ENCODE data around the gene TRPV4. TPM values are rescaled to one million over a fixed set of nuclear protein-coding genes. Genes with fewer than 3 reads are reported as not detected.
"Not testable (repeated sequence)": the region's sequence is repeated elsewhere in the genome, so short reads cannot be mapped to it uniquely, and the experiment has no call there.

Gene TRPV4
- total RNA-seq, 1 donor from 2014 or later = 3.5 TPM

GRCh38 chr12:109855377-109855776, 22.2 kb upstream of the TRPV4 start:
- no peak for DNase-seq (ENCODE audit: low read depth, low spot score)
- H3K27me3 Mint-ChIP-seq (ENCODE audit: low read depth) = no peaks in the 10 kb centered on the region
- peaks cover 4% of the 10 kb centered on the region for H3K4me1 Mint-ChIP-seq

DNA sequence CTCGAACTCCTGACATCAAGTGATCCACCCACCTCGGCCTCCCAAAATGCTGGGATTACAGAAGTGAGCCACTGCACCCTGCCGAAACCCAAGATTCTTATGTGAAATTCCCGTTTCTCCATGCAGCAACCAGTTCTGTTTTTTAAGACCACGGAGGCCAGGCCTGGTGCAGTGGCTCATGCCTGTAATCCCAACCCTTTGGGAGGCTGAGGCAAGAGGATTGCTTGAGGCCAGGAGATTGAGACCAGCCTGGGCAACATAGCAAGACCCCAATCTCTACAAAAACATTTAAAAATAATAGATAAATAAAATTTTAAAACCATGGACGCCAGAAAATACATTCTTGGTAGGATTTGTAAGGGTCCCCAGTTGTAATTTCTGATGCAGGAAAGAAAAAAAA, 17.3 kb upstream of the TRPV4 start:
- H3K27ac Mint-ChIP-seq (ENCODE audit: unreplicated experiment); DNase-seq (ENCODE audit: low read depth, low spot score); H3K36me3 Mint-ChIP-seq (ENCODE audit: low read depth); H3K9me3 Mint-ChIP-seq; H3K4me3 Mint-ChIP-seq; H3K4me1 Mint-ChIP-seq; H3K27me3 Mint-ChIP-seq (ENCODE audit: low read depth): not testable (repeated sequence)

More at GRCh38 chr12:109855377-109855776, 22.2 kb upstream of the TRPV4 start:
- Mint-ChIP-seq H3K4me3 (no peak overlapping the region), H3K27ac (ENCODE audit: unreplicated experiment) (peak overlapping the region; percentile 50), H3K36me3 (ENCODE audit: low read depth) (no peaks in the 10 kb centered on the region), H3K9me3 (no peaks in the 10 kb centered on the region)
- TF ChIP-seq CTCF (conservative IDR thresholded peaks at IDR 0.05) = no peak

DNA sequence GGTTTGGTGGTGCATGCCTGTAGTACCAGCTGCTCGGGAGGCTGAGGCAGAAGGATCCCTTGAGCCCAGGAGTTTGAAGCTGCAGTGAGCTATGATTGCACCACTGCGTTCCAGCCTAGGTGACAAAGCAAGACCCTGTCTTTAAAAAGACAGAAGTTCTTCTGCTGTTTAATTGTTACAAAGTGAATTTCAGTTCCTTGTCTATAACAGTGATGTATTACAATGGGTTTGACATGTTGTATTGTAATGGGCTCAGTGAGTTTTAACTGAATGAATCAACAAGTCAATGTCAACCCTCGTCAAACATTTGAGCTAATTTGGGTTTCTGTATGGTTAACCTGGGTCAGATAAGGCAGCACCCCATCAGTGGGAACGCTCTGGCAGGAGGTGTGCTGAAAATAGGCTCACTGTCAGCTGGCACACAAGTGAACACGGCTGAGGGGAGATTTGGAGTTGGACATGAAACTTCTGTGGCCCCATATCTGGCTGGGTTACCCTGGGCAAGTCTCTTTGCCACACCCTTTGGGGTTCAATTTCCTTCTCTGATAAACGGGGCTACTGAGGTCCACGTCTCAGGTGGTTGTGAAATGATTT, 14.0 kb upstream of the TRPV4 start:
- no peak for DNase-seq (ENCODE audit: low read depth, low spot score)
- Mint-ChIP-seq H3K27me3 (ENCODE audit: low read depth) (no peaks in the 10 kb centered on the region), H3K36me3 (ENCODE audit: low read depth) (peaks cover 2% of the 10 kb centered on the region), H3K9me3 (no peaks in the 10 kb centered on the region), H3K27ac (ENCODE audit: unreplicated experiment) (no peak overlapping the region), H3K4me1 (peaks cover 5% of the 10 kb centered on the region), H3K4me3 (no peak overlapping the region)
- TF ChIP-seq CTCF (conservative IDR thresholded peaks at IDR 0.05) = no peak

DNA sequence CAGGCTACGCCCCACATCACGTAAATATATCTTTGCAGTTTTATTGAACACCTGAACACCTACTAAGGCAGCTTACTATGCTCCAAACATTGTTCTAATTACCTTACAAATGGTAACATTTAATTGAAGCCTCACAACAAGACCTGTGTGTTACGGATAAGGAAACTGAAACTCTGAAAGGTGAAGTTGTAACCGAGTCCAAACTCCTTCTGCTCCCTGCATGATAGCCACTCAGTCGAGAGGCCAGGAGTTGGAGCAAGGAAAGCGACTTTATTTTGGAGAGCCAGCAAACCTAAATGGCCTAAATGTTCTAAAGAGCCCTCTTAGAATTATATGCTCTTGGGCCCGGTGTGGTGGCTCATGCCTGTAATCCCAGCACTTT, 12.6 kb upstream of the TRPV4 start:
- Mint-ChIP-seq H3K4me3 (no peak overlapping the region), H3K4me1 (peaks cover 5% of the 10 kb centered on the region), H3K36me3 (ENCODE audit: low read depth) (peaks cover 2% of the 10 kb centered on the region), H3K9me3 (no peaks in the 10 kb centered on the region), H3K27ac (ENCODE audit: unreplicated experiment) (no peak overlapping the region), H3K27me3 (ENCODE audit: low read depth) (no peaks in the 10 kb centered on the region)
- no peak for DNase-seq (ENCODE audit: low read depth, low spot score)
- TF ChIP-seq CTCF (conservative IDR thresholded peaks at IDR 0.05) = no peak

GRCh38 chr12:109844983-109845823, 12.0 kb upstream of the TRPV4 start:
- peak; percentile 99 for TF ChIP-seq CTCF (conservative IDR thresholded peaks at IDR 0.05)
- Mint-ChIP-seq H3K36me3 (ENCODE audit: low read depth) (peaks cover 2% of the 10 kb centered on the region), H3K9me3 (no peaks in the 10 kb centered on the region), H3K27me3 (ENCODE audit: low read depth) (no peaks in the 10 kb centered on the region), H3K4me1 (peaks cover 11% of the 10 kb centered on the region), H3K4me3 (no peak overlapping the region), H3K27ac (ENCODE audit: unreplicated experiment) (no peak overlapping the region)
- DNase-seq (ENCODE audit: low read depth, low spot score) = peak; percentile 97

DNA sequence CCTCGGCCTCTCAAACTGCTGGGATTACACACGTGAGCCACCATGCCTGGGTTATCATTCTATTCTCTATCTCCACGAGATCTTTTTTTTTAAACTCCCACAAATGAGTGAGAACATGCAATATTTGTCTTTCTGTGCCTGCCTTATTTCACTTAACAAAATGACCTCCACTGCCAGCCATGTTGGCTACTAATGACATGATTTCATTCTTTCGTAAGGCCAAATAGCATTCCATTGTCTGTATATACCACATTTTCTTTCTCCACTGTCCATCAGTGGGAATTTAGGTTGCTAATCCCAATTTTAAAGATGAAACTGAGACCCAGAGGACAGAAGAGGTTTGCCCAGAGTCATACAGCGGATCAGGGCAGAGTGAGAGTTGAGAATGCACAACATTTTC, 10.9 kb upstream of the TRPV4 start:
- Mint-ChIP-seq H3K36me3 (ENCODE audit: low read depth) (no peaks in the 10 kb centered on the region), H3K9me3 (no peaks in the 10 kb centered on the region), H3K4me1 (peaks cover 14% of the 10 kb centered on the region), H3K4me3 (no peak overlapping the region), H3K27ac (ENCODE audit: unreplicated experiment) (no peak overlapping the region), H3K27me3 (ENCODE audit: low read depth) (no peaks in the 10 kb centered on the region)
- no peak for TF ChIP-seq CTCF (conservative IDR thresholded peaks at IDR 0.05)
- no peak for DNase-seq (ENCODE audit: low read depth, low spot score)

All from neural crest cell (in vitro differentiated cells).